HEK293 (cell line): ENCODE measurements around the gene ZG16.

Experiments
- FEZF1 ChIP-seq: fragments of 450-650 bp; formaldehyde crosslinking; IDR thresholded peaks from 2 replicates; pipeline ENCODE4 v1.5.1; 2016; ENCODE audit warnings: missing biosample characterization, missing genetic modification characterization
- PRDM1 ChIP-seq: fragments of 450-650 bp; formaldehyde crosslinking; IDR thresholded peaks from 2 replicates; pipeline ENCODE4; 2016; ENCODE audit warnings: missing biosample characterization, missing genetic modification characterization
- ZBTB17 ChIP-seq: fragments of 450-650 bp; formaldehyde crosslinking; IDR thresholded peaks from 2 replicates; pipeline ENCODE4 v1.5.1; 2016; ENCODE audit warnings: missing biosample characterization, missing genetic modification characterization
- ZBTB44 ChIP-seq: fragments of 450-650 bp; IDR thresholded peaks from 2 replicates; pipeline ENCODE4 v1.5.1; 2018; ENCODE audit warnings: missing biosample characterization, mild to moderate bottlenecking, missing genetic modification characterization
- TF ChIP-seq, protein P1 (sequence below): fragments of 450-650 bp; formaldehyde crosslinking; IDR thresholded peaks from 2 replicates; pipeline ENCODE4 v1.5.1; 2016; ENCODE audit warnings: missing biosample characterization, missing genetic modification characterization, low read depth
- TF ChIP-seq, protein P2 (sequence below): fragments of 450-650 bp; IDR thresholded peaks from 2 replicates; pipeline ENCODE4 v1.5.1; 2018; ENCODE audit warnings: missing biosample characterization, missing genetic modification characterization
- TF ChIP-seq, protein P3 (sequence below): fragments of 450-650 bp; formaldehyde crosslinking; IDR thresholded peaks from 2 replicates; pipeline ENCODE4 v1.5.1; 2016; ENCODE audit warnings: missing biosample characterization, missing genetic modification characterization

DNA sequence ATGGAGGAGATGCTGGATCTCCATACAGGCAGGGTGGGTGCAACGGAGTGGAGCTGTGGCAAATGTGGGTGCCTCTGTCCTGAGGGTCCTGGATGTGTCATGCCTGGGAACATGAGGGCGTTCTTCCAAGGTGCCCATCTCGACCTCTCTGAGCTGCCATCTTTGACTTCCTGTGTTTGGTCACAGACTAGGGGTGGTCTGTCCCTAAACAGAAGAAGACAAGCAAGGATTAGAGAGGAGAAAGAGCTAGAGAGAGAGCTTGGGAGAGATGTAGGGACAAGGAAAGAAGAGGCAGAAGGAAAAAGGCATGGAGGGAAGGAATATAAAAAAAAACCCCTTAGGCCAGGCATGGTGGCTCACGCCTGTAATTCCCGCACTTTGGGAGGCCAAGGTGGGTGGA is 3.3 kb upstream of the ZG16 start:
- no peak for TF ChIP-seq ZBTB17 (tag by site-specific recombination)
- TF ChIP-seq FEZF1 (tag by site-specific recombination): no peak
- TF ChIP-seq, protein P1, sequence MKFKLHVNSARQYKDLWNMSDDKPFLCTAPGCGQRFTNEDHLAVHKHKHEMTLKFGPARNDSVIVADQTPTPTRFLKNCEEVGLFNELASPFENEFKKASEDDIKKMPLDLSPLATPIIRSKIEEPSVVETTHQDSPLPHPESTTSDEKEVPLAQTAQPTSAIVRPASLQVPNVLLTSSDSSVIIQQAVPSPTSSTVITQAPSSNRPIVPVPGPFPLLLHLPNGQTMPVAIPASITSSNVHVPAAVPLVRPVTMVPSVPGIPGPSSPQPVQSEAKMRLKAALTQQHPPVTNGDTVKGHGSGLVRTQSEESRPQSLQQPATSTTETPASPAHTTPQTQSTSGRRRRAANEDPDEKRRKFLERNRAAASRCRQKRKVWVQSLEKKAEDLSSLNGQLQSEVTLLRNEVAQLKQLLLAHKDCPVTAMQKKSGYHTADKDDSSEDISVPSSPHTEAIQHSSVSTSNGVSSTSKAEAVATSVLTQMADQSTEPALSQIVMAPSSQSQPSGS (tag by site-specific recombination): no peak
- TF ChIP-seq, protein P2, sequence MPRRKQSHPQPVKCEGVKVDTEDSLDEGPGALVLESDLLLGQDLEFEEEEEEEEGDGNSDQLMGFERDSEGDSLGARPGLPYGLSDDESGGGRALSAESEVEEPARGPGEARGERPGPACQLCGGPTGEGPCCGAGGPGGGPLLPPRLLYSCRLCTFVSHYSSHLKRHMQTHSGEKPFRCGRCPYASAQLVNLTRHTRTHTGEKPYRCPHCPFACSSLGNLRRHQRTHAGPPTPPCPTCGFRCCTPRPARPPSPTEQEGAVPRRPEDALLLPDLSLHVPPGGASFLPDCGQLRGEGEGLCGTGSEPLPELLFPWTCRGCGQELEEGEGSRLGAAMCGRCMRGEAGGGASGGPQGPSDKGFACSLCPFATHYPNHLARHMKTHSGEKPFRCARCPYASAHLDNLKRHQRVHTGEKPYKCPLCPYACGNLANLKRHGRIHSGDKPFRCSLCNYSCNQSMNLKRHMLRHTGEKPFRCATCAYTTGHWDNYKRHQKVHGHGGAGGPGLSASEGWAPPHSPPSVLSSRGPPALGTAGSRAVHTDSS (tag by site-specific recombination): no peak
- no peak for TF ChIP-seq PRDM1 (tag by site-specific recombination)
- no peak for TF ChIP-seq ZBTB44 (tag by site-specific recombination)
- TF ChIP-seq, protein P3, sequence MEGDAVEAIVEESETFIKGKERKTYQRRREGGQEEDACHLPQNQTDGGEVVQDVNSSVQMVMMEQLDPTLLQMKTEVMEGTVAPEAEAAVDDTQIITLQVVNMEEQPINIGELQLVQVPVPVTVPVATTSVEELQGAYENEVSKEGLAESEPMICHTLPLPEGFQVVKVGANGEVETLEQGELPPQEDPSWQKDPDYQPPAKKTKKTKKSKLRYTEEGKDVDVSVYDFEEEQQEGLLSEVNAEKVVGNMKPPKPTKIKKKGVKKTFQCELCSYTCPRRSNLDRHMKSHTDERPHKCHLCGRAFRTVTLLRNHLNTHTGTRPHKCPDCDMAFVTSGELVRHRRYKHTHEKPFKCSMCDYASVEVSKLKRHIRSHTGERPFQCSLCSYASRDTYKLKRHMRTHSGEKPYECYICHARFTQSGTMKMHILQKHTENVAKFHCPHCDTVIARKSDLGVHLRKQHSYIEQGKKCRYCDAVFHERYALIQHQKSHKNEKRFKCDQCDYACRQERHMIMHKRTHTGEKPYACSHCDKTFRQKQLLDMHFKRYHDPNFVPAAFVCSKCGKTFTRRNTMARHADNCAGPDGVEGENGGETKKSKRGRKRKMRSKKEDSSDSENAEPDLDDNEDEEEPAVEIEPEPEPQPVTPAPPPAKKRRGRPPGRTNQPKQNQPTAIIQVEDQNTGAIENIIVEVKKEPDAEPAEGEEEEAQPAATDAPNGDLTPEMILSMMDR (tag by site-specific recombination): no peak
